Endothelial cell of umbilical vein (primary cell): ENCODE measurements around the gene PSMA8.

Experiments used
- CTCF ChIP-seq, 2 donors: IDR thresholded peaks; 1 replicate in 1 of 2; 2 replicates in 1 of 2; pipeline ENCODE4 v1.5.1; 2011; ENCODE audit warnings: low read length in 2 of 2, mild to moderate bottlenecking in 2 of 2, moderate library complexity in 2 of 2, control low read depth in 1 of 2, inconsistent platforms in 1 of 2, low read depth in 1 of 2; ENCODE audit not compliant: insufficient read depth in 1 of 2; ENCODE audit errors: extremely low read depth in 1 of 2
- MAX ChIP-seq: IDR thresholded peaks from 2 replicates; pipeline ENCODE4 v1.6.1; 2011; ENCODE audit not compliant: insufficient read depth, insufficient read length
- POLR2AphosphoS5 ChIP-seq: IDR thresholded peaks from 2 replicates; pipeline ENCODE4 v1.6.1; 2012; ENCODE audit warnings: low read depth, mild to moderate bottlenecking, control low read depth, low read length, moderate library complexity; ENCODE audit not compliant: insufficient read depth

GRCh38 chr18:26190506-26190905 is 56.8 kb downstream of the PSMA8 start:
- TF ChIP-seq CTCF (IDR thresholded peaks at IDR 0.05; ENCODE audit: extremely low read depth in 1 of 2, insufficient read depth in 1 of 2, low read depth in 1 of 2, low read length in 2 of 2) (no peak), MAX (no peak), POLR2AphosphoS5 (no peak)
